Measurements from ENCODE around the gene SCG2. TPM values are rescaled to one million over a fixed set of nuclear protein-coding genes. Genes with fewer than 3 reads are reported as not detected.

The SCG2 gene
- total RNA-seq, 1 experiment from 2014 or later = 0.11 TPM

- ATAC-seq (no peak), DNase-seq (ENCODE audit: low spot score) (no peak)
- H3K27ac Mint-ChIP-seq = no peak overlapping the region
- TF ChIP-seq E2F1 (CRISPR knock-in tag; IDR thresholded peaks at IDR 0.05) = no peak
- peak; percentile 62 for TF ChIP-seq NFYB (CRISPR knock-in tag; conservative IDR thresholded peaks at IDR 0.05; ENCODE audit: low read depth)
- TF ChIP-seq USF1 (CRISPR knock-in tag; IDR thresholded peaks at IDR 0.05) = peak; percentile 55; the same call in 1 of the 2 replicates
- TF ChIP-seq USF2 (CRISPR knock-in tag; IDR thresholded peaks at IDR 0.05) = peak; percentile 78
- TF ChIP-seq NFATC4 (CRISPR knock-in tag; IDR thresholded peaks at IDR 0.05) = no peak
- ChIA-PET POLR2A (interaction anchor here (1.0 kb wide), 1 partner anchor 13 kb away, joined by 3 read pairs; no protein-coding TSS in a partner anchor), CTCF (no interaction called here)
- H3K27me3 Mint-ChIP-seq (ENCODE audit: low read depth) = 0 out of 2 replicates have a peak, but pooled peaks cover 3% of the 10 kb centered on the region
- no peak overlapping the region for H3K4me3 Mint-ChIP-seq
- H3K4me1 Mint-ChIP-seq = peaks cover 32% of the 10 kb centered on the region
- H3K36me3 Mint-ChIP-seq = peaks cover 14% of the 10 kb centered on the region
- H3K9me3 Mint-ChIP-seq = peaks cover 30% of the 10 kb centered on the region
These were observed 38.9 kb upstream of the SCG2 start for GRCh38 chr2:223641082-223641481.

- Mint-ChIP-seq H3K9me3 (peaks cover 33% of the 10 kb centered on the region), H3K4me1 (no peaks in the 10 kb centered on the region), H3K4me3 (no peak overlapping the region), H3K27ac (no peak overlapping the region), H3K27me3 (ENCODE audit: low read depth) (peaks cover 14% of the 10 kb centered on the region), H3K36me3 (peaks cover 14% of the 10 kb centered on the region)
- ChIA-PET POLR2A (no interaction called here), CTCF (no interaction called here)
- no peak for ATAC-seq
- DNase-seq (ENCODE audit: low spot score) = no peak
- no peak for TF ChIP-seq TP53 (CRISPR knock-in tag; IDR thresholded peaks at IDR 0.05)
- no peak for TF ChIP-seq SOX15 (CRISPR knock-in tag; IDR thresholded peaks at IDR 0.05)
- TF ChIP-seq ATF1 (CRISPR knock-in tag; IDR thresholded peaks at IDR 0.05) = no peak
- no peak for TF ChIP-seq E2F4 (CRISPR knock-in tag; IDR thresholded peaks at IDR 0.05; ENCODE audit: borderline replicate concordance, low read depth)
- no peak for TF ChIP-seq FOXK1 (CRISPR knock-in tag; IDR thresholded peaks at IDR 0.05)
- no peak for TF ChIP-seq PREB (CRISPR knock-in tag; IDR thresholded peaks at IDR 0.05; ENCODE audit: borderline replicate concordance)
- TF ChIP-seq NR3C1 (CRISPR knock-in tag; conservative IDR thresholded peaks at IDR 0.05; ENCODE audit: low read depth) = no peak
- TF ChIP-seq EMX1 (CRISPR knock-in tag; IDR thresholded peaks at IDR 0.05) = no peak
- TF ChIP-seq ZNF281 (CRISPR knock-in tag; IDR thresholded peaks at IDR 0.05) = no peak
- no peak for TF ChIP-seq ZBTB21 (CRISPR knock-in tag; IDR thresholded peaks at IDR 0.05; ENCODE audit: borderline replicate concordance)
- no peak for TF ChIP-seq ZNF396 (CRISPR knock-in tag; IDR thresholded peaks at IDR 0.05; ENCODE audit: borderline replicate concordance)
- TF ChIP-seq ZNF317 (CRISPR knock-in tag; IDR thresholded peaks at IDR 0.05; ENCODE audit: borderline replicate concordance, low read depth) = no peak
- no peak for TF ChIP-seq PRRX2 (CRISPR knock-in tag; IDR thresholded peaks at IDR 0.05)
These were observed 32.9 kb upstream of the SCG2 start for GRCh38 chr2:223635080-223635479.
